Thoracic aorta (tissue), 2 donors: ENCODE data around the gene MYO1D. TPM values are rescaled to one million over a fixed set of nuclear protein-coding genes. Genes with fewer than 3 reads are reported as not detected.

ENCODE experiments used
- ATAC-seq: fragments of 150-250 bp; one replicate; pipeline ENCODE4 v1.8.0; 2017; ENCODE audit warnings: low read depth; ENCODE audit not compliant: insufficient number of reproducible peaks, low FRiP score
- DNase-seq: peaks from one replicate; pipeline ENCODE4 v3.0.0-alpha.2; 2020; ENCODE audit warnings: low spot score
- H3K27ac ChIP-seq, 2 donors: fragments of 200-600 bp; sonication (generic); 1 replicate in 1 of 2; 2 replicates in 1 of 2; pipeline ENCODE4 v1.5.1; 2016; ENCODE audit warnings: mild to moderate bottlenecking in 2 of 2, moderate library complexity in 2 of 2
- H3K27me3 ChIP-seq: fragments of 200-600 bp; sonication (generic); replicated peaks from 2 replicates; pipeline ENCODE4 v1.6.0; 2016; ENCODE audit warnings: mild to moderate bottlenecking; ENCODE audit not compliant: insufficient read depth
- H3K36me3 ChIP-seq: fragments of 200-600 bp; sonication (generic); one replicate; pipeline ENCODE4 v1.5.1; 2016
- H3K4me1 ChIP-seq, 2 donors: fragments of 200-600 bp; sonication (generic); 1 replicate in 1 of 2; 2 replicates in 1 of 2; pipeline versions ENCODE4 v1.5.1 to v1.6.0; 2016; ENCODE audit warnings: low read depth in 2 of 2, mild to moderate bottlenecking in 1 of 2; ENCODE audit not compliant: control insufficient read depth in 1 of 2
- H3K4me3 ChIP-seq: fragments of 200-600 bp; sonication (generic); 2 replicates; pipeline ENCODE4 v1.5.1; 2016; ENCODE audit warnings: mild to moderate bottlenecking
- H3K9me3 ChIP-seq: fragments of 200-600 bp; sonication (generic); 2 replicates; pipeline ENCODE4 v1.5.1; 2016
- total RNA-seq, 2 donors: library from RNA; depleted of rRNA; stranded (reverse); fragments of >200 nt; gene quantifications; one replicate each; pipeline versions ENCODE4 v1.1.0 to v1.2.3, GENCODE V29; 2016
- TF ChIP-seq, protein P1 (sequence below): fragments of 200-600 bp; sonication (generic); IDR thresholded peaks from one replicate; pipeline ENCODE4 v1.5.1; 2019; ENCODE audit warnings: antibody characterized with exemption

The MYO1D gene
- total RNA-seq, 2 donors from 2014 or later = 257 to 370 TPM

DNA sequence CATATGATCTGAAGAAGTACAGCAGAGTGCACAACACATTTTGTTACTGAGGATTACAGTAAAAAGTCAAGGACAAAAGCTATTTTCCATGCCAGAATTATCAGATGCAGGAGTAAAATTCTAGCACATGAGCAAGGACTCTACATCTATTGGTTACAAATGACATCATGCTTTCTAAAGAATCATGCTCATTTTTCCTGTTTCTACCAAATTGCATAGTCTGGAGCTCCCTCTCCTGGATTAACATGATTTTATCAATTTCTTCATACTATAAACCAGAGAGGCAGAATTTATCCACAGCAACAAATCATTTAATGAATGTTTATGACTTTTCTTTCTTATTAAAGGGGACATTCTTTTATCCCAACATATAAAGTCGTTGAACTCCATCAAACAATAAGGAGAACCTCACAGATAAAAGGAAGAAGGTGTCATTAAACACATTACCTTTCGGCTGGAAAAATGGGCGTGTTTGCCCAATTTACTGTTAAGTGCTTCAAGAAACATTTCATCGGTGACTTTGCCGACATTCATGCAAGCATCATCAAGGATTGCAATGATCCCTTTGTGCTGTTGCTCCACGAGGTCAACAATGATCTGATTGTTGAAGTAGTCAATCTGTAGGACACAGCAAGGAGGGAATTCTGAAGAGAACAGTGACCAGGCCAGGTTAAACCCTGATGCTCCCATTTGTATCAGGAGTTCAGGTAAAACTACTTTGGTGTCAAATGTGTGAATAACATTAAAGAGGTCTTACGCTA lies 121.7 kb downstream of the MYO1D start:
- Histone ChIP-seq H3K4me1 (peaks cover 0 to 6% of the 10 kb centered on the region in 2 donors), H3K9me3 (no peaks in the 10 kb centered on the region), H3K36me3 (peaks cover 5% of the 10 kb centered on the region), H3K27me3 (no peaks in the 10 kb centered on the region), H3K27ac (no peak overlapping the region), H3K4me3 (no peak overlapping the region)
- DNase-seq = no peak
- ATAC-seq = no peak
- TF ChIP-seq, protein P1, sequence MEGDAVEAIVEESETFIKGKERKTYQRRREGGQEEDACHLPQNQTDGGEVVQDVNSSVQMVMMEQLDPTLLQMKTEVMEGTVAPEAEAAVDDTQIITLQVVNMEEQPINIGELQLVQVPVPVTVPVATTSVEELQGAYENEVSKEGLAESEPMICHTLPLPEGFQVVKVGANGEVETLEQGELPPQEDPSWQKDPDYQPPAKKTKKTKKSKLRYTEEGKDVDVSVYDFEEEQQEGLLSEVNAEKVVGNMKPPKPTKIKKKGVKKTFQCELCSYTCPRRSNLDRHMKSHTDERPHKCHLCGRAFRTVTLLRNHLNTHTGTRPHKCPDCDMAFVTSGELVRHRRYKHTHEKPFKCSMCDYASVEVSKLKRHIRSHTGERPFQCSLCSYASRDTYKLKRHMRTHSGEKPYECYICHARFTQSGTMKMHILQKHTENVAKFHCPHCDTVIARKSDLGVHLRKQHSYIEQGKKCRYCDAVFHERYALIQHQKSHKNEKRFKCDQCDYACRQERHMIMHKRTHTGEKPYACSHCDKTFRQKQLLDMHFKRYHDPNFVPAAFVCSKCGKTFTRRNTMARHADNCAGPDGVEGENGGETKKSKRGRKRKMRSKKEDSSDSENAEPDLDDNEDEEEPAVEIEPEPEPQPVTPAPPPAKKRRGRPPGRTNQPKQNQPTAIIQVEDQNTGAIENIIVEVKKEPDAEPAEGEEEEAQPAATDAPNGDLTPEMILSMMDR = peak; percentile 37

DNA sequence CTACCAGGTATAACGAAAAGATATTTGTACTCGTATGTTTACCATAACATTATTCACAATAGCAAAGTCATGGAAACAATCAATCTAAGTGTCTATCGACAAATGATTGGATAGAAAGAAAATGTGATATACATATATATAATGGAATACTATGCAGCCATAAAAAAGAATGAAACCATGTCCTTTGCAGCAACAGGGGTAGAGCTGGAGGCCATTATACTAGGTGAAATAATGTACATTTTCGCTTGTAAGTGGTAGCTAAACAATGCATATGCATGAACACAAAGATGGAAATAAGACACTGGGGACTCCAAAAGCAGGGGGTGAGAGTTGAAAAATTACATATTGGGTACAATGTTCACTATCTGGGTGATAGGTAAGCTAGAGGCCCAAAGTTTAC lies 124.0 kb downstream of the MYO1D start:
- Histone ChIP-seq H3K4me3 (no peak overlapping the region), H3K4me1 (peaks cover 0 to 4% of the 10 kb centered on the region in 2 donors), H3K36me3 (no peaks in the 10 kb centered on the region), H3K9me3 (no peaks in the 10 kb centered on the region), H3K27ac (no peak overlapping the region), H3K27me3 (no peaks in the 10 kb centered on the region)
- ATAC-seq (no peak), DNase-seq (no peak)
- TF ChIP-seq, protein P1 = no peak

DNA sequence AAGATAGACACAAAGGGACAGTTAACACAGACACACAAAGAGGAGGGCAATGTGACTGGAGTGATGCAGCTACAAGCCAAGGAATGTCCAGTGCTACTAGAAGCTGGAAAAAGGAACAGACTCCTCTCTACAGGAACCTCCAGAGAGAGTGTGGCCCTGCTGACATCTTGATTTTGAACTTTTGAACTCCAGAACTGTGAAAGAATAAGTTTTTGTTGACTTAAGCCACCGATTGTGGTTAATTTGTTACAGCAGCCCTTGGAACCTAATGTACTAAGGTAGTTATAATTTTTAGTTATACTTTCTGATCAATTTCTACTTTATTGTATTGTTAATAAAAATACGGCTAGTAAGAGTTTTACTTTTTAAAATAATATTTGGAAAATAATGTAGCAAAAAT lies 129.1 kb downstream of the MYO1D start:
- Histone ChIP-seq H3K27ac (no peak overlapping the region), H3K9me3 (no peaks in the 10 kb centered on the region), H3K4me3 (no peak overlapping the region), H3K36me3 (peaks cover 10% of the 10 kb centered on the region), H3K4me1 (no peaks in the 10 kb centered on the region), H3K27me3 (no peaks in the 10 kb centered on the region)
- TF ChIP-seq, protein P1 = no peak
- no peak for DNase-seq
- no peak for ATAC-seq

DNA sequence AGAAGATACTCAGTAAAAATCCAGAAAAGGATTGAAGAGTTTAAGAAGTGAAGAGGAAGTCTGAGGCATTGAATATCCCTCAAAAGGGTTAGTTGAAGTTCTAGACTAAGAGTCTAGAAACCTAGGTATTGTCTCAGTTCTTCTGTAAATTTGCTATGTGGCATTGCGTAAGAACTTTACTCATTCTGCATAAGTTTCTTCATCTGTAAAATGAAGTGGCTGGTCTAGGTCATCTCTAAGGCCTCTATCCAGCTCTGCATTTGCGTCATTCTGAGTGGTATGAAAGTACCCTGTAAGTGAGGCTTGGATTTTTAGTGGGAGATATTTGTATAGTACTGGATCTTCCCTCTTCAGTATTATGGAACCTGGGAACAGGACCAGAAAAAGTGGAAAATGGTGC lies 130.2 kb downstream of the MYO1D start:
- no peak overlapping the region for H3K27ac ChIP-seq
- TF ChIP-seq, protein P1 = no peak
- no peaks in the 10 kb centered on the region for H3K9me3 ChIP-seq
- peaks cover 10% of the 10 kb centered on the region for H3K36me3 ChIP-seq
- no peak overlapping the region for H3K4me3 ChIP-seq
- no peaks in the 10 kb centered on the region for H3K27me3 ChIP-seq
- ATAC-seq (no peak), DNase-seq (no peak)
- no peaks in the 10 kb centered on the region for H3K4me1 ChIP-seq

DNA sequence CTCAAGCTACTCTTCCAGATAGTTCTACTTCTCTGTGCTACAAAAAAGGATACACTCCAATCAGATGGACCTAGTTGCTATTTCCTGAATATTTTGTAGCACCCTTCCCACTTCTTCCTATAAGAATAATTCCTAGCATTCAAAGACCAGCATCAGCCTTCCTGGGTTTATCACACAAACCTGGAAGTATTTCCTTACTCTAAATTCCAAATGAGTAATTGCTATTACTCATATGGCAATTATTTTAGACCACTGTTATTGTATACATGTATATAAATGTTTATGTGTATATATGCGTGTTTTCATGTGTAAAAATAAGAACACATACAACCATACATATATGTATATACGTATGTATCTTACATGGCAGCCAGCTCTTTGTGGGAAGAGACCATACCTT lies 130.6 kb downstream of the MYO1D start:
- Histone ChIP-seq H3K4me3 (no peak overlapping the region), H3K27me3 (no peaks in the 10 kb centered on the region), H3K36me3 (peaks cover 10% of the 10 kb centered on the region), H3K9me3 (no peaks in the 10 kb centered on the region), H3K27ac (no peak overlapping the region), H3K4me1 (no peaks in the 10 kb centered on the region)
- TF ChIP-seq, protein P1 = no peak
- DNase-seq (no peak), ATAC-seq (no peak)
